ENCODE data around the gene LACTB. TPM values are rescaled to one million over a fixed set of nuclear protein-coding genes. Genes with fewer than 3 reads are reported as not detected.

The LACTB gene
- 11.8 TPM for total RNA-seq

GRCh38 chr15:63121382-63122001, at the start of gene LACTB:
TSS of gene LACTB (plus strand) at chr15:63121861. CDS start at chr15:63121872, 11 bp downstream.

GRCh38 chr15:63157118-63157843, 35.6 kb downstream of the LACTB start, which contains the start of gene RPS27L:
TSS of gene RPS27L (minus strand) at chr15:63157477. CDS start at chr15:63157405, 72 bp downstream.

GRCh38 chr15:63188926-63189871, 67.5 kb downstream of the LACTB start, which contains the start of gene RAB8B:
TSS of gene RAB8B (plus strand) at chr15:63189606. CDS start at chr15:63189625, 19 bp downstream.

Other genes starting within 250 kb of the LACTB start
- gene TPM1, start 79.1 kb upstream of the LACTB start, total RNA-seq, result 561 TPM
- gene RPS27L, start 35.6 kb downstream of the LACTB start, total RNA-seq, result 41.8 TPM
- 29.0 TPM for gene RAB8B, start 67.7 kb downstream of the LACTB start, total RNA-seq
- 18.2 TPM for gene APH1B, start 155.7 kb downstream of the LACTB start, total RNA-seq

Measured in metanephros (tissue), 1 donor.